GM10266 (cell line): ENCODE measurements around the gene IFT122.

ENCODE experiments used
- DNase-seq: peaks from one replicate; pipeline ENCODE4 v3.0.0; 2012; ENCODE audit errors: extremely low spot score
- CTCF ChIP-seq: IDR thresholded peaks from 2 replicates; pipeline ENCODE4 v1.5.1; 2012; ENCODE audit warnings: mild to moderate bottlenecking, low read depth; ENCODE audit not compliant: control insufficient read depth, insufficient read depth; ENCODE audit errors: missing control alignments

IFT122 gene

GRCh38 chr3:129402210-129402609 lies 37.8 kb upstream of the IFT122 start:
- DNase-seq = no peak
- TF ChIP-seq CTCF = no peak

- no peak for DNase-seq
Measured at GRCh38 chr3:129402616-129403015, 37.4 kb upstream of the IFT122 start.

GRCh38 chr3:129403450-129403849 lies 36.6 kb upstream of the IFT122 start:
- TF ChIP-seq CTCF = no peak
- DNase-seq = no peak

More at GRCh38 chr3:129402616-129403015, 37.4 kb upstream of the IFT122 start:
- TF ChIP-seq CTCF = no peak

- no peak for TF ChIP-seq CTCF
- DNase-seq = no peak
Measured at GRCh38 chr3:129404130-129404529, 35.9 kb upstream of the IFT122 start.

- no peak for DNase-seq
- no peak for TF ChIP-seq CTCF
Measured at GRCh38 chr3:129404610-129405009, 35.4 kb upstream of the IFT122 start.

- no peak for TF ChIP-seq CTCF
- no peak for DNase-seq
Measured at GRCh38 chr3:129409541-129409940, 30.5 kb upstream of the IFT122 start.

- no peak for TF ChIP-seq CTCF
- no peak for DNase-seq
Measured at GRCh38 chr3:129410971-129411370, 29.1 kb upstream of the IFT122 start.
